ENCODE data around the gene MR1.

The MR1 gene

DNA sequence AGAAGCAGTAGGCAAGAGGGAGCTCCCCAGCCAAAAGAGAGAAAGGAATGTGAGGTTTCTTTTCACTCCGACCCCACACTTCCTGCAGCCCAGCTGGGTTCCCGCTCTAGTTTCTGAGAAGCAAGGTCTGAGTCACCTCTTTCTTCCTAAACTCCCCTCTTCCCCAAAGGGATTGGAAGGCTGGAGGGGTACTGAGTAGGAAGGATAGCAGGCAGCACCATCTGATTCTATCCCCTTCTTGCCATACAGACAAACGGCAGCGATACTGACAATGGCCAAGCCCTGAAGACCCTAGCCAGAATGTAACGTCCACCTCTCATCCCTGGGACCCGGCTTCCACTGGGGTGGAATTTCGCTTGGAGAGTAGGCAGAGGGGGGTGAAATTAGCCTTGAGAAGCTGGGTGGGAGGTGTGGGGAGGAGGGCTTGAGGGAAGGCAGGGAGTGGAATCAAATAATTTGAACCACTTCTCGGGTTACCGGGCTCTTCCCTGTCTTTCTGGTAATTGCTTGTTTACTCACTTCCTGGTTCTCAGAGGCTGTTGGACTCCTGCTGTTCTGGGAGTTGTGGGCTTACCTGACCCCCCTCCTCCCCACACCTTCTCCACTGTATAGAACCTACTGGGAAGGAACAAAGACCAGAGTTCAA, 67.9 kb downstream of the MR1 start:
- DNase-seq, result peak; percentile 44
- in situ Hi-C loops (cut with MboI; ENCODE audit: low pct_unique_long_range_greater_than_20kb, low sequenced_read_pairs), result no loop called here

DNA sequence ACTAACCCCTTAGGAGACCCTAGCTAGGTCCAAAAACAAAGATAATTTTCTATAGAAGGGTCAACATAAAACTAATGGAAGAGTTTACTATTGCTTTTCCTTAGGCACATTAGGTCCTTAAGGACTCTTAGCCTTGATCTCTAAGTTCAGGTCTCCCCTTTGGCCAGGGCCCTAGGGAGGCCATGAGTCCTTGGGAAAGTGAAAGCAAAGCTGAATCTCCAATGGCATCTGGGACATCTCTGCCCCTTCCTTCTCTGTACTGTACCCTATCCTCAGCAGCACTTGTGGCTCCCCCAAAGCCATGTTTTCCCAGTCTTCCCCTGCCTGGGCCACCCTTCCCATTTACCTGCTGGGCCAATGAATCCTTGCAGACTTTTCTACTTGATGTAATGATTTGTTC, 69.1 kb downstream of the MR1 start:
- in situ Hi-C loops (cut with MboI; ENCODE audit: low pct_unique_long_range_greater_than_20kb, low sequenced_read_pairs), result no loop called here
- DNase-seq, result no peak

DNA sequence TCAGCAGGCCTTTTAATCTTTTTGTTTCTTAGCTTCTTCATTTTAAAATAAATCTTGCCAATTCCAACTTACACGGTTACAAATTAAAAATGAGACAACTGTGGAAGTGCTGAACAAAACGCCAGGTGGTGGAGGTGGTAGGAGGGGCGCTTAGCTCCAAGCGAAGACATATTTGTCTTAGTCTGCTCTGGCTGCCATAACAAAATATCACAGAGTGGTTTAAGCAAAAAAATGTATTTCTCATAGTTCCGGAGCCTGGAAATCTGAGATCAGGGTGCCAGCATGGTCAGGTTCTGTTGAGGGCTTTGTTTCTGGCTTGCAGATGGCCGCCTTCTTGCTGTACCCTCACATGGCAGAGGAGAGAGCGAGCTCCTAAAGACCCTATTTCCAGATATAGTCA, 69.6 kb downstream of the MR1 start:
- no peak for DNase-seq
- in situ Hi-C loops (cut with MboI; ENCODE audit: low pct_unique_long_range_greater_than_20kb, low sequenced_read_pairs), result no loop called here

- in situ Hi-C loops (cut with MboI; ENCODE audit: low pct_unique_long_range_greater_than_20kb, low sequenced_read_pairs), result no loop called here
- DNase-seq, result no peak
These were observed 70.4 kb downstream of the MR1 start for GRCh38 chr1:181104042-181104789.

- in situ Hi-C loops (cut with MboI; ENCODE audit: low pct_unique_long_range_greater_than_20kb, low sequenced_read_pairs), result no loop called here
- DNase-seq, result no peak
These were observed 71.0 kb downstream of the MR1 start for GRCh38 chr1:181104790-181105133.

DNA sequence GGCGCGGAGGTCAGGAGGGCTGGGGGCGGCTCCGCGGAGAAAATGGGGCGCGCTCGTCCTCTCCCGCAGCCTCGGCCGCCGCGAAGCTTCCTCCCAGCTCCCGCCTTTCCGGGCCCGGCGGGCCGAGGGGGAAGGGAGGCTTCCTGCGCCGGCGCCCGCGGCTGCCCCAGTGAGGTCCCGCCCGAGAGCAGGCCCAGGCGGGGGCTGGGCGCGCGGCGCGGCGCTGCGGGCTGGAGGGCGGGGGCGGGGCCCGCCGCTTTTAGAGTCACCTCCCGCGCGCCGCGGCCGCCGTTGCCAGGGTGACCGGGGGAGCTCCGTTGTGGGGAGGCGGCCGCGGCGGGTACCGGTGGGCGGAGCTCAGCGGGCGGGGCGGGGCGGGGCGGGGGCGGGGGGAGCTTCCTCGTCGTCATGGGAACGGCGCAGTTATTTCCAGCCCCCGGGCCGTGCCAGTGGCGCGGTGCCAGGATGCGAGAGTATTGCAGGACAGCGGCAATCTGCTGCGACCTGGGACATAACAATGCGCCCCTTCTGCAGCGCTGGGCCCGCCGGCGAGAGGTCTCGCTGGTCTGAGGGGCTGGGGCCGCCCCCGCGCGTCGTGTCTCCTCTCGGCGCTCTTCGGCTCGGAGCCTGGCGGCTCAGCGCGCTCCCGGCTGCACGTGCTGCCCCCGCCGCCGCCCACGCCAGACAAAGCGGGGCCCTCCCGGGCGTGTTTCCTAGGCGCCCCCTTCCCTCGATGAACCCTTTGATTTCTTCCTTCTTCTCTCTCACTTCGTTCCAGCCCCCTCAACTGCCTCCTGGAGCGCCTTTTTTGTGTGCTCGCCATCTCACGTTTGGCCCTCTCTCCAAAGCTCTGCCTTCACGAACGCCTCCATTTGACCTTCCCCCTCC, 71.6 kb downstream of the MR1 start:
- in situ Hi-C loops (cut with MboI; ENCODE audit: low pct_unique_long_range_greater_than_20kb, low sequenced_read_pairs), result no loop called here
- peak; percentile 76 for DNase-seq

DNA sequence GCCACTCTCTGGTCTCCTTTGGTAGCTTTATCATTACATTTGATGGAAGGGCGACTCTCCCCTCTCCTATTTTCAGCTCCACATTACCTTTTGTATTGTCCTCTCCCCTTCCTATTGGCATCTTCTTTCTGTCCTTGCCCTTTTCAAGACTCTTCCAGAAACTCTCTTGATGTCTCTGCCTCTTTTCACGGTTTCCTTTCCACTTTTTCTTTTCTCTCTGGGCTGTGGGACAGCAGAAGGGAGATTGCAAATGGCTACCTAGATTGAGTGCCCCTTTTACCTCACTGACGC, 72.2 kb downstream of the MR1 start:
- in situ Hi-C loops (cut with MboI; ENCODE audit: low pct_unique_long_range_greater_than_20kb, low sequenced_read_pairs), result no loop called here
- DNase-seq, result no peak

DNA sequence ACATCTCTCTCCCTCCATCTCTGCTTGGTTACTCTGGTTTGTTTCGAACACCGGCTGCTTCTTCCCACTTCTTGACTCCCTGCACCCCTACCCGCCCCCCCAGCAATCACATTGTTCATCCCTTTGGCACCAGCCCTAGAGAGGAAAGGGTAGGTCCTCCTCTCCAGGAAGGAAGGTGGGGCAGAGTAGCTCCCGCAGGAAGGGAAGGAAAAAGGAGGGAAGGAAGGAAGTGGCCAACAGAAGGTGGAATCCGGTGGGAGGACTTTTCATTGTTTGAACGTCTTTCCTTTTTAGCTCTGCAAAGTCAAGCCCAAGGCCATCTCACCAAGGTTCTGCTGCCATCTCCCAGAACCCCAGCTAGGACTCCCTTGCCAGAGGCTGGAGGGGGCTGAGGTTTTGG, 72.7 kb downstream of the MR1 start:
- no peak for DNase-seq
- in situ Hi-C loops (cut with MboI; ENCODE audit: low pct_unique_long_range_greater_than_20kb, low sequenced_read_pairs), result no loop called here

- in situ Hi-C loops (cut with MboI; ENCODE audit: low pct_unique_long_range_greater_than_20kb, low sequenced_read_pairs), result no loop called here
These were observed 73.9 kb downstream of the MR1 start for GRCh38 chr1:181107711-181108110.

GRCh38 chr1:181108304-181108867, 74.6 kb downstream of the MR1 start:
- no peak for DNase-seq
- in situ Hi-C loops (cut with MboI; ENCODE audit: low pct_unique_long_range_greater_than_20kb, low sequenced_read_pairs), result no loop called here

More at GRCh38 chr1:181107711-181108110, 73.9 kb downstream of the MR1 start:
- DNase-seq, result no peak

GRCh38 chr1:181110013-181110412, 76.2 kb downstream of the MR1 start:
- in situ Hi-C loops (cut with MboI; ENCODE audit: low pct_unique_long_range_greater_than_20kb, low sequenced_read_pairs), result no loop called here
- no peak for DNase-seq

Data from KBM-7 (cell line).